ENCODE results near the gene ULK4.
A peak's percentile ranks its signal among the peaks of the same experiment; 100 is the strongest.
"Not testable (repeated sequence)": the region's sequence is repeated elsewhere in the genome, so short reads cannot be mapped to it uniquely, and the experiment has no call there.

Gene ULK4

GRCh38 chr3:41961751-41962679 is at the start of gene ULK4:
ULK4 (minus strand) TSS chr3:41962103; CDS start chr3:41954759, 7,344 bp downstream.
- H3K27me3 Mint-ChIP-seq, result no peaks in the 10 kb centered on the region
- H3K9me3 Mint-ChIP-seq, result no peaks in the 10 kb centered on the region
- H3K4me1 Mint-ChIP-seq, result peaks cover 12% of the 10 kb centered on the region
- H3K36me3 Mint-ChIP-seq, result no peaks in the 10 kb centered on the region
- peak within 1 kb of the TSS; percentile 97 for H3K4me3 Mint-ChIP-seq
- peak; percentile 98 for ATAC-seq
- H3K27ac Mint-ChIP-seq, result peak within 1 kb of the TSS; percentile 98

DNA sequence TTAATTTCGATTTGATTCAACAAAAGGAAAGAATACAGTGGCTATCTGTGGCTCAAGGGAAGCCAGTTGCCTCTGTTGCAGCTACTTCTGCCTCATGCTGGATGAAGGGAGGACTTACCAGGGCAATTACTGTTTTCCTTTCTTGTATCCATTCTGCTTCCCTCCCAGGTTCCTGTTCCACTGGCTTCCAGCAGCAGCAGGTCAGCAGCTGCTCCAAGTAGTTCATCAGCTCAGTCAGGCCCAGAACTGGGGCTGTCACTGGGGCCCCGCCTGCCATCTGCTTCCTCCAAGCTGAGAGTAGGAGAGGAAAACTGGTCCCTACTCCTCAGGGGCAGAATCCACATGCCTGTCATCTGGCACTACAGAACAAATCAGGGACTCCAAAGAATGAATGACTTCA is 48.6 kb upstream of the ULK4 start:
- peaks cover 47% of the 10 kb centered on the region for H3K4me1 Mint-ChIP-seq
- no peak overlapping the region for H3K4me3 Mint-ChIP-seq
- H3K27ac Mint-ChIP-seq, result peak overlapping the region; percentile 40
- H3K27me3 Mint-ChIP-seq, result no peaks in the 10 kb centered on the region
- no peak for ATAC-seq
- peaks cover 11% of the 10 kb centered on the region for H3K36me3 Mint-ChIP-seq
- no peaks in the 10 kb centered on the region for H3K9me3 Mint-ChIP-seq

DNA sequence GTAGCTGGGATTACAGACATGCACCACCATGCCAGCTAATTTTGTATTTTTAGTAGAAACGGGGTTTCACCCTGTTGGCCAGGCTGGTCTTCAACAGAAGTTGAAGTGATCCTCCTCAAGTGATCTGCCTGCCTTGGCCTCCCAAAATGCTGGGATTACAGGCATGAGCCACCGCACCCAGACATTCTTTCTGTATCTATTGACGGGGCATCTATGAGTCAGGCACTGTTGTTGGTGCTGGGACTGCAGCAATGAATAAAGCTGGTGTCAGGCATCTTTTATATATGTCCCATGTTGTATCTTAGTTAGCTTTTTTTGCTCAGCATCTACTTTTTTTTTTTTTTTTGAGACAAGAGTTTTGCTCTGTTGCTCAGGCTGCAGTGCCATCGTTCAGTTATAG is 47.6 kb upstream of the ULK4 start:
- Mint-ChIP-seq H3K27ac (peak overlapping the region; percentile 40), H3K4me1 (peaks cover 37% of the 10 kb centered on the region), H3K9me3 (no peaks in the 10 kb centered on the region), H3K27me3 (no peaks in the 10 kb centered on the region), H3K4me3 (no peak overlapping the region), H3K36me3 (peaks cover 2% of the 10 kb centered on the region)
- ATAC-seq, result no peak

DNA sequence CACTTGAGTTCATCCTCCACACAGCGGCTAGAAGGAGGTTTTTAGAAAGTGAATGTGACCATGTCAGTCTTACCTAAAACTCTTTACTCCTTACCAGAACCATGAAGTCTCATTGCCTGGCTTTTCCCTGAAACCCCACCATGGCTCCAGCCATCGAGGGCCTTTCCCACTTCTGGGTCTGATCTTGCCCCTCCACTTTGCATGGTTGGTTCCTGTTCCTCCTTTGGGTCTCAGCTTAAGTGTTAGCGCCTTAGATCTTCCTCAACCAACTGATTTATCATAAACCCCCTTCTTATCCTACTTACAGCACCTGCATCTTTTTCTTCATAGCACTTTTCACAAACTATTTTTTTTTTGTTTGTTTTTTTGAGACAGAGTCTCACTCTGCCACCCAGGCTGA is 45.9 kb upstream of the ULK4 start:
- H3K27ac Mint-ChIP-seq, result peak overlapping the region; percentile 83
- H3K9me3 Mint-ChIP-seq, result peaks cover under 1% of the 10 kb centered on the region
- no peaks in the 10 kb centered on the region for H3K27me3 Mint-ChIP-seq
- H3K4me3 Mint-ChIP-seq, result no peak overlapping the region
- ATAC-seq, result peak; percentile 42
- H3K36me3 Mint-ChIP-seq, result peaks cover 3% of the 10 kb centered on the region
- peaks cover 32% of the 10 kb centered on the region for H3K4me1 Mint-ChIP-seq

DNA sequence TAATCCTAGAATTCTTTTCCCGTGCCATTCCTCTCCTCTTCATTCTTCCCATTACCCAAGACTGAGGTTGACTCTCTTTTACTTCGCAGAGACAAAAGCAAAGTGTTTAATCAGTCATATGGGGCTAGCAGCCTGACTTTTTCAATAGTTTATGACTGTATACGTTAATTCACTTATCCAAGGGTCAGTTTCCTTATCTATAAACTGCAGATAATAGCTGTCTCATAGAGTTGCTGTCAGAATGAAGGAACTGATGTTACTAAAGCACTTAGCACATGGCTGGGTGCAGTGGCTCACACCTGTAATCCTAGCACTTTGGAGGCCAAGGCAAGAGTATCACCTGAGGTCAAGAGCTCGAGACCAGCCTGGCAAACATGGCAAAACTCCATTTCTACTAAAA is 43.5 kb upstream of the ULK4 start:
- peaks cover 18% of the 10 kb centered on the region for H3K36me3 Mint-ChIP-seq
- peaks cover 10% of the 10 kb centered on the region for H3K9me3 Mint-ChIP-seq
- no peak overlapping the region for H3K27ac Mint-ChIP-seq
- H3K27me3 Mint-ChIP-seq, result no peaks in the 10 kb centered on the region
- H3K4me1 Mint-ChIP-seq, result peaks cover 19% of the 10 kb centered on the region
- ATAC-seq, result no peak
- H3K4me3 Mint-ChIP-seq, result no peak overlapping the region

- no peak for ATAC-seq
- Mint-ChIP-seq H3K4me1 (peaks cover 4% of the 10 kb centered on the region), H3K4me3 (no peak overlapping the region), H3K36me3 (peaks cover 18% of the 10 kb centered on the region), H3K27ac (no peak overlapping the region), H3K9me3 (peaks cover 10% of the 10 kb centered on the region), H3K27me3 (no peaks in the 10 kb centered on the region)
These were observed 40.9 kb upstream of the ULK4 start for GRCh38 chr3:42002790-42003189.

- Mint-ChIP-seq H3K4me1 (no peaks in the 10 kb centered on the region), H3K9me3 (peaks cover 10% of the 10 kb centered on the region), H3K27me3 (no peaks in the 10 kb centered on the region), H3K4me3 (no peak overlapping the region), H3K36me3 (peaks cover 18% of the 10 kb centered on the region), H3K27ac (no peak overlapping the region)
- ATAC-seq, result no peak
These were observed 39.9 kb upstream of the ULK4 start for GRCh38 chr3:42001777-42002176.

DNA sequence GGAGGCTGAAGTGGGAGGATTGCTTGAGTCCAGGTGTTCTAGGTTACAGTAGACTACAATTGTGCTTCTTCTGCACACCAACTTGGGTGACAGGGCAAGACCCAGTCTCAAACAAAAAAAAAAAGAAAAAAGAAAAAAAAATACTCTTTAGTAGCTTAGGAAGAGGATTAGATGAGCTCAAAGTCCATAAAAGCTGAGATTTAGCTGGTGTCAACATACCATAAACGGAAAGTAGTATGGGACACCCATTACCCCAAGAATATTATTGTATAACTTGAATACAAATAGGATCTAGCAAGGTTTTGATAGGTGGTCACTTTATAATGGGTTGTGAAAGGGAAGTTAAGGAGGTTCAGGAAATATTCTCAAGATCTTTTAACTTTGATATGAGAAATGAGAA is 38.0 kb upstream of the ULK4 start:
- no peak for ATAC-seq
- peaks cover 18% of the 10 kb centered on the region for H3K36me3 Mint-ChIP-seq
- H3K4me1 Mint-ChIP-seq, result no peaks in the 10 kb centered on the region
- H3K9me3 Mint-ChIP-seq, result peaks cover 10% of the 10 kb centered on the region
- no peak overlapping the region for H3K27ac Mint-ChIP-seq
- no peaks in the 10 kb centered on the region for H3K27me3 Mint-ChIP-seq
- H3K4me3 Mint-ChIP-seq, result no peak overlapping the region

DNA sequence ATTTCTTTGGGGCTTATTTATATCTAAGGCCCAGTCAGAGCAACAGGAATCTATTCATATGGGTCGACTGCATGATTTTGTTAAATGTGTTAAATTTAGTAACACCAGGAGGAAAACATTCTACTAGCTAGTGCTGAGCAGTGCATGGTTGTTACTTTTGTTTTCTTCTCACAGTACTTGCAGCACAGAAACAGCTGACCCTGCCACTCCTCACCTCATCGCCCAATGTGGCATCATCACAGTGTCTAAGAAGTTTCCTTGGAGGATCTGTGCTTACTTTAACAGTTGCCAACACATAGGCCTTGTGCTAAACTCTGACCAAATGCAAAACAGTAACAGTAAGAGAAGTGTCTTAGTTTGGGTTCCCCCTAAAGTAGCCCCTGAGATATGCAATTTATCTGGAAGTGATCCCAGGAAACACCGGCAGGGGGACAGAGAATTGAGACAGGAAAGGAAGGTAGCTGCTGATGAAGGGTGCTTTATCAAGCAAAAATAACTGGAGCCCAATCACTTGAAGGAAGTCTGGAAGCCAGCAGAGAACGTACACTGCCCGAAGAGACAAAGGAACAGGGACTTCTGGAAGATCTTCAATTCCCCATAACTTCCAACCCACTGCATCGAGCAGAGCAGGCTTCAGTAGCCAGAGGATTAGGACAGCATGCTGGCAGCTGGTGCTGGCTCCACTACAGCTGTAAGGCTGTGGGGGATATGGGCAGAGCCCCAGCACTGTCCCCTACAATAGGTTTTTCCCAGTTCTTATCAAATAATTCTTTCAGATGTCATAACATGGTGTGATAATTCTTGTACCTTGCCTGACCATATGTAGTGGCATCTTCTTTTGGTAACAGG is 36.0 kb upstream of the ULK4 start:
- peaks cover 5% of the 10 kb centered on the region for H3K4me1 Mint-ChIP-seq
- no peak overlapping the region for H3K27ac Mint-ChIP-seq
- ATAC-seq, result no peak
- H3K27me3 Mint-ChIP-seq, result no peaks in the 10 kb centered on the region
- no peak overlapping the region for H3K4me3 Mint-ChIP-seq
- peaks cover 16% of the 10 kb centered on the region for H3K36me3 Mint-ChIP-seq
- H3K9me3 Mint-ChIP-seq, result peaks cover 10% of the 10 kb centered on the region

GRCh38 chr3:41991437-41991836 is 29.5 kb upstream of the ULK4 start:
- H3K27me3 Mint-ChIP-seq, result no peaks in the 10 kb centered on the region
- no peak overlapping the region for H3K27ac Mint-ChIP-seq
- no peak for ATAC-seq
- peaks cover 5% of the 10 kb centered on the region for H3K4me1 Mint-ChIP-seq
- no peaks in the 10 kb centered on the region for H3K9me3 Mint-ChIP-seq
- H3K36me3 Mint-ChIP-seq, result no peaks in the 10 kb centered on the region
- H3K4me3 Mint-ChIP-seq, result no peak overlapping the region

DNA sequence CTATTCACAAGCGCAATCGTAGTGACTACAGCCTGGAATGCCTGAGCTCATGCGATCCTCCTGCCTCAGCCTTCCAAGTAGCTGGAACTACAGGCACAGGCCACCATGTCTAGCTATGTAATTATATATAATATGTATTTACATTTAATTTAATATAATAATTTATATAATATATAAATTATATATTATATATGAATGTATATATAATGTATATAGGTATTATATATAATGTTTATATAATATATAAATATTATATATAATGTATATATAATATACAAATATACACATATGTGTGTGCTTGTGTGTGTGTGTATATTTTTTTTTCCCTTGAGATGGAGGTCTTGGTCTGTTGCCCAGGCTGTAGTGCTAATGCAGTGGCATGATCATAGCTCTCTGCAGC is 27.6 kb upstream of the ULK4 start:
- Mint-ChIP-seq H3K9me3 (no peaks in the 10 kb centered on the region), H3K27ac (no peak overlapping the region)
- ATAC-seq, result no peak

GRCh38 chr3:41987627-41988026 is 25.7 kb upstream of the ULK4 start:
- Mint-ChIP-seq H3K4me1 (no peaks in the 10 kb centered on the region), H3K4me3 (no peak overlapping the region), H3K27ac (no peak overlapping the region), H3K27me3 (no peaks in the 10 kb centered on the region), H3K36me3 (no peaks in the 10 kb centered on the region), H3K9me3 (no peaks in the 10 kb centered on the region)
- ATAC-seq, result no peak

More for the DNA sequence above, 27.6 kb upstream of the ULK4 start:
- H3K36me3 Mint-ChIP-seq, result no peaks in the 10 kb centered on the region
- H3K4me1 Mint-ChIP-seq, result peaks cover 2% of the 10 kb centered on the region
- no peaks in the 10 kb centered on the region for H3K27me3 Mint-ChIP-seq
- H3K4me3 Mint-ChIP-seq, result no peak overlapping the region

GRCh38 chr3:41986561-41986960 is 24.7 kb upstream of the ULK4 start:
- no peak for ATAC-seq
- no peaks in the 10 kb centered on the region for H3K4me1 Mint-ChIP-seq

DNA sequence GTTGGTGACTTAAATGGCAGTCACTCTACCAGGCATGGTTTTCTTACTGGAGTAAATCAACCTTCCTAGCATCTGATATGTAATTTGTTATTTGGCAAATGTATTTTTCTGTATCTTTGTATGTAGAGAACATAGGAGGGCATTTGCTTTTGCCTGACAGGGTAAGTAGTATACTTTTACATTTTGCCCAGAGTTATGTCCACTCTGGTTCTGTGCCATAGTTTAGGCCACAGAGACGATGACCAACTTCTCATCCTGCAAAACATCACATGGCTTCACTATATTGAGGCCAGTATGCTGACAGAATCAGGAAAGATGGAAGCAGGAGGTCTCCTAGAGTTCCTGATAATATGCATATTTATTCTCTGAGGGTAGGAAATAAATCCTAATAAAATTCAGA is 23.1 kb upstream of the ULK4 start:
- no peaks in the 10 kb centered on the region for H3K27me3 Mint-ChIP-seq
- H3K27ac Mint-ChIP-seq, result no peak overlapping the region
- H3K9me3 Mint-ChIP-seq, result no peaks in the 10 kb centered on the region
- ATAC-seq, result no peak
- H3K4me3 Mint-ChIP-seq, result no peak overlapping the region
- no peaks in the 10 kb centered on the region for H3K36me3 Mint-ChIP-seq
- H3K4me1 Mint-ChIP-seq, result no peaks in the 10 kb centered on the region

More at GRCh38 chr3:41986561-41986960, 24.7 kb upstream of the ULK4 start:
- no peaks in the 10 kb centered on the region for H3K9me3 Mint-ChIP-seq
- H3K27me3 Mint-ChIP-seq, result no peaks in the 10 kb centered on the region
- no peak overlapping the region for H3K4me3 Mint-ChIP-seq
- no peak overlapping the region for H3K27ac Mint-ChIP-seq
- H3K36me3 Mint-ChIP-seq, result no peaks in the 10 kb centered on the region

GRCh38 chr3:41983091-41983490 is 21.2 kb upstream of the ULK4 start:
- not testable (repeated sequence) for H3K4me3 Mint-ChIP-seq, H3K27me3 Mint-ChIP-seq, H3K9me3 Mint-ChIP-seq, ATAC-seq, H3K4me1 Mint-ChIP-seq, H3K36me3 Mint-ChIP-seq, H3K27ac Mint-ChIP-seq

All from stimulated activated memory B cell treated with anti-CD40 and anti-IgM and Interleukin-4, amounts not matched to agents 10 μg/mL and 1 μg/mL and 100 μg/mL, for 72 hours (primary cell).